H54 (cell line): Measurements from ENCODE around the gene PTGDR2.

Experiments used
- DNase-seq: peaks from one replicate; pipeline ENCODE4 v3.0.0; 2011; ENCODE audit warnings: low spot score, mixed read lengths; ENCODE audit not compliant: insufficient read length
- FAIRE-seq: peaks from 3 replicates; lab custom pipeline; 2011; peaks lifted over from hg19 to GRCh38; lab: Jason Lieb, UNC
- POLR2A ChIP-seq: IDR thresholded peaks from 2 replicates; pipeline ENCODE4 v1.6.1; 2011; ENCODE audit warnings: low read depth, mild to moderate bottlenecking, low read length

PTGDR2 gene

GRCh38 chr11:60847896-60848295 lies 7.9 kb downstream of the PTGDR2 start:
- TF ChIP-seq POLR2A, result no peak
- DNase-seq (no peak), FAIRE-seq (no peak)

- no peak for FAIRE-seq
- no peak for TF ChIP-seq POLR2A
- no peak for DNase-seq
Measured at GRCh38 chr11:60847281-60847680, 8.5 kb downstream of the PTGDR2 start.

GRCh38 chr11:60845338-60845737 lies 10.4 kb downstream of the PTGDR2 start:
- no peak for TF ChIP-seq POLR2A
- no peak for FAIRE-seq
- DNase-seq, result no peak

- DNase-seq (no peak), FAIRE-seq (no peak)
- TF ChIP-seq POLR2A, result no peak
Measured at GRCh38 chr11:60844870-60845221, 10.9 kb downstream of the PTGDR2 start.

- DNase-seq, result no peak
- no peak for TF ChIP-seq POLR2A
- no peak for FAIRE-seq
Measured at GRCh38 chr11:60844045-60844869, 11.5 kb downstream of the PTGDR2 start.

- DNase-seq (no peak), FAIRE-seq (no peak)
- TF ChIP-seq POLR2A, result no peak
Measured at GRCh38 chr11:60842668-60843600, 12.8 kb downstream of the PTGDR2 start.

GRCh38 chr11:60841797-60842667 lies 13.7 kb downstream of the PTGDR2 start, which contains the start of gene CCDC86:
TSS of gene CCDC86 (plus strand) at chr11:60842113. CDS start at chr11:60842125, 12 bp downstream.
- FAIRE-seq, result no peak
- TF ChIP-seq POLR2A, result peak; percentile 79
- peak; percentile 96 for DNase-seq

GRCh38 chr11:60840470-60841430 lies 15.0 kb downstream of the PTGDR2 start:
- DNase-seq (peak; percentile 71), FAIRE-seq (no peak)
- TF ChIP-seq POLR2A, result no peak

GRCh38 chr11:60838132-60838531 lies 17.6 kb downstream of the PTGDR2 start:
- no peak for TF ChIP-seq POLR2A
- no peak for DNase-seq
- no peak for FAIRE-seq

- FAIRE-seq, result no peak
- no peak for DNase-seq
- TF ChIP-seq POLR2A, result no peak
Measured at GRCh38 chr11:60836866-60837515, 18.8 kb downstream of the PTGDR2 start.

GRCh38 chr11:60835534-60835846 lies 20.3 kb downstream of the PTGDR2 start:
- FAIRE-seq, result no peak
- DNase-seq, result no peak
- no peak for TF ChIP-seq POLR2A

- no peak for TF ChIP-seq POLR2A
- no peak for FAIRE-seq
- DNase-seq, result no peak
Measured at GRCh38 chr11:60834742-60835533, 20.8 kb downstream of the PTGDR2 start.
